Body of pancreas (tissue), 4 donors: Measurements from ENCODE around the gene KIF21A. TPM values are rescaled to one million over a fixed set of nuclear protein-coding genes. Genes with fewer than 3 reads are reported as not detected.

Experiments
- ATAC-seq: fragments of 150-250 bp; one replicate; pipeline ENCODE4 v1.9.1; 2016
- DNase-seq, 4 donors: peaks; one replicate each; pipeline ENCODE4 v3.0.0-alpha.2; 2019
- H3K27ac ChIP-seq, 4 donors: fragments of 200-600 bp; sonication (generic); 1 replicate in 3 of 4; 2 replicates in 1 of 4; pipeline versions ENCODE4 v1.5.1 to v1.6.1; 2016 to 2019; ENCODE audit warnings: mild to moderate bottlenecking in 1 of 4, mixed read lengths in 1 of 4, moderate library complexity in 1 of 4
- H3K27me3 ChIP-seq, 2 donors: fragments of 200-600 bp; sonication (generic); one replicate each; pipeline ENCODE4 v1.6.0; 2016; ENCODE audit warnings: mild to moderate bottlenecking in 1 of 2
- H3K36me3 ChIP-seq, 2 donors: fragments of 200-600 bp; sonication (generic); replicated peaks in 1 of 2; 2 replicates each; pipeline ENCODE4 v1.5.1; 2016; ENCODE audit warnings: low read depth in 2 of 2; ENCODE audit not compliant: insufficient read depth in 1 of 2
- H3K4me1 ChIP-seq: fragments of 200-600 bp; sonication (generic); one replicate; pipeline ENCODE4 v1.6.0; 2016
- H3K4me3 ChIP-seq, 2 donors: fragments of 200-600 bp; sonication (generic); 1 replicate in 1 of 2; 2 replicates in 1 of 2; pipeline ENCODE4 v1.5.1; 2016 to 2019
- H3K9me3 ChIP-seq, 3 donors: fragments of 200-600 bp; sonication (generic); 1 replicate in 2 of 3; 2 replicates in 1 of 3; pipeline ENCODE4 v1.5.1; 2016
- CTCF ChIP-seq, 7 experiments: fragments of 450-650 bp in 4 of 7; fragments of 200-600 bp in 3 of 7; sonication (generic) in 3 of 7; IDR thresholded peaks; one replicate each; pipeline ENCODE4 v1.5.1; 2016 to 2019; ENCODE audit warnings: antibody characterized with exemption in 7 of 7
- POLR2A ChIP-seq, 3 donors: fragments of 450-650 bp; IDR thresholded peaks; one replicate each; pipeline ENCODE4 v1.6.1; 2016; ENCODE audit warnings: antibody characterized with exemption in 3 of 3, mild to moderate bottlenecking in 2 of 3
- WGBS, 2 donors: methylation state at CpG; one replicate each; pipeline ENCODE4 v1.1.5; 2017; 5-methylcytosine and 5-hydroxymethylcytosine counted together
- intact Hi-C: fragments of 100-400 bp; cut with DNase I; formaldehyde crosslinking; loops from one replicate; pipeline ENCODE4 v1.15.1; 2023
- total RNA-seq, 2 donors: library from RNA; depleted of rRNA; stranded (reverse); fragments of >200 nt; gene quantifications; one replicate each; pipeline ENCODE4 v1.1.0, GENCODE V29; 2016

Gene KIF21A
- total RNA-seq, 2 donors from 2014 or later, result 19.5 to 49.1 TPM

GRCh38 chr12:39359645-39360044 lies 83.3 kb downstream of the KIF21A start:
- Histone ChIP-seq H3K27me3 (no peaks in the 10 kb centered on the region), H3K27ac (no peak overlapping the region), H3K4me3 (no peak overlapping the region), H3K4me1 (peaks cover 4% of the 10 kb centered on the region), H3K36me3 (no peaks in the 10 kb centered on the region), H3K9me3 (no peaks in the 10 kb centered on the region)
- DNase-seq (no peak), ATAC-seq (no peak)
- intact Hi-C loops, result no loop called here
- WGBS, 2 donors, result 93 to 97% methylated on average over 2 of the region's 2 CpGs
- TF ChIP-seq POLR2A (IDR thresholded peaks at IDR 0.05), result no peak
- TF ChIP-seq CTCF (IDR thresholded peaks at IDR 0.05), result no peak

GRCh38 chr12:39357041-39357440 lies 85.9 kb downstream of the KIF21A start:
- ATAC-seq, result no peak
- WGBS, 2 donors, result 84 to 93% methylated on average over 3 of the region's 3 CpGs
- peaks cover 4% of the 10 kb centered on the region for H3K4me1 ChIP-seq
- no peak overlapping the region for H3K4me3 ChIP-seq
- no peaks in the 10 kb centered on the region for H3K27me3 ChIP-seq
- DNase-seq, result no peak
- no peaks in the 10 kb centered on the region for H3K36me3 ChIP-seq
- no peak for TF ChIP-seq POLR2A (IDR thresholded peaks at IDR 0.05)
- no peak for TF ChIP-seq CTCF (IDR thresholded peaks at IDR 0.05)
- no peaks in the 10 kb centered on the region for H3K9me3 ChIP-seq
- no peak overlapping the region for H3K27ac ChIP-seq
- intact Hi-C loops, result no loop called here

GRCh38 chr12:39355841-39356240 lies 87.1 kb downstream of the KIF21A start:
- H3K4me1 ChIP-seq, result peaks cover 4% of the 10 kb centered on the region
- 92 to 98% methylated on average over 3 of the region's 3 CpGs for WGBS, 2 donors
- intact Hi-C loops, result no loop called here
- no peaks in the 10 kb centered on the region for H3K27me3 ChIP-seq
- DNase-seq (no peak), ATAC-seq (no peak)
- no peak overlapping the region for H3K4me3 ChIP-seq
- no peak overlapping the region for H3K27ac ChIP-seq
- H3K9me3 ChIP-seq, result no peaks in the 10 kb centered on the region
- no peaks in the 10 kb centered on the region for H3K36me3 ChIP-seq
- no peak for TF ChIP-seq POLR2A (IDR thresholded peaks at IDR 0.05)
- no peak for TF ChIP-seq CTCF (IDR thresholded peaks at IDR 0.05)

- DNase-seq (no peak), ATAC-seq (no peak)
- Histone ChIP-seq H3K9me3 (no peaks in the 10 kb centered on the region), H3K27ac (no peak overlapping the region), H3K4me1 (peaks cover 4% of the 10 kb centered on the region), H3K27me3 (no peaks in the 10 kb centered on the region), H3K4me3 (no peak overlapping the region), H3K36me3 (no peaks in the 10 kb centered on the region)
- TF ChIP-seq CTCF (IDR thresholded peaks at IDR 0.05) (no peak), POLR2A (IDR thresholded peaks at IDR 0.05) (no peak)
- intact Hi-C loops, result no loop called here
Observed at GRCh38 chr12:39354955-39355354, 88.0 kb downstream of the KIF21A start.

- H3K36me3 ChIP-seq, result no peaks in the 10 kb centered on the region
- no peak for ATAC-seq
- no peaks in the 10 kb centered on the region for H3K27me3 ChIP-seq
- no peak for TF ChIP-seq POLR2A (IDR thresholded peaks at IDR 0.05)
- TF ChIP-seq CTCF (IDR thresholded peaks at IDR 0.05), result no peak
- WGBS, 2 donors, result 91 to 95% methylated on average over 3 of the region's 3 CpGs
- intact Hi-C loops, result no loop called here
- peaks cover 4% of the 10 kb centered on the region for H3K4me1 ChIP-seq
- DNase-seq, result no peak
- no peak overlapping the region for H3K4me3 ChIP-seq
- no peak overlapping the region for H3K27ac ChIP-seq
- no peaks in the 10 kb centered on the region for H3K9me3 ChIP-seq
Observed at GRCh38 chr12:39352471-39353017, 90.4 kb downstream of the KIF21A start.
